ENCODE results near the gene GTPBP2. TPM values are rescaled to one million over a fixed set of nuclear protein-coding genes. Genes with fewer than 3 reads are reported as not detected.

The GTPBP2 gene
- total and polyA plus RNA-seq, 2 of the 8 experiments (the other 6 are each of a cell fraction or from before 2014, with no cell fraction given), result 58.3 to 86.1 TPM

GRCh38 chr6:43621078-43621835, 7.8 kb downstream of the GTPBP2 start (continued):
- TF ChIP-seq BRCA1 (IDR thresholded peaks at IDR 0.05; ENCODE audit: low read depth, low read length) (no peak), MAFK (IDR thresholded peaks at IDR 0.05; ENCODE audit: low read depth, low read length) (no peak)
